HFFc6 (cell line): ENCODE data around the gene JAKMIP3. TPM values are rescaled to one million over a fixed set of nuclear protein-coding genes. Genes with fewer than 3 reads are reported as not detected.

ENCODE experiments used
- DNase-seq: peaks from one replicate; pipeline ENCODE4 v3.0.0-alpha.2; 2018
- H3K27ac Mint-ChIP-seq: 2 replicates; pipeline ENCODE4 v1.8.0; 2020; ENCODE audit warnings: mild to moderate bottlenecking, mixed read lengths
- H3K27me3 Mint-ChIP-seq: 2 replicates; pipeline ENCODE4 v1.8.0; 2021; ENCODE audit warnings: mild to moderate bottlenecking, moderate library complexity, mixed read lengths; ENCODE audit not compliant: insufficient read depth
- H3K36me3 Mint-ChIP-seq: 2 replicates; pipeline ENCODE4 v1.8.0; 2021; ENCODE audit warnings: low read depth, mixed read lengths
- H3K4me1 Mint-ChIP-seq: 2 replicates; pipeline ENCODE4 v1.8.0; 2020; ENCODE audit warnings: low read depth, mixed read lengths
- H3K4me3 Mint-ChIP-seq: 2 replicates; pipeline ENCODE4 v1.8.0; 2020; ENCODE audit warnings: mild to moderate bottlenecking, moderate library complexity, mixed read lengths
- H3K9me3 Mint-ChIP-seq: 2 replicates; pipeline ENCODE4 v1.8.0; 2020; ENCODE audit warnings: mild to moderate bottlenecking, mixed read lengths
- total RNA-seq, 6 experiments: library from RNA; stranded (reverse); fragmentation: NEBNext Ultra II Directional; extraction: Animal tissue kit (Norgen Biotek cat#: 25700); gene quantifications; 2 replicates in 1 of 6; 3 replicates in 5 of 6; pipeline ENCODE4 v1.2.3, GENCODE V29; 2021
- TF ChIP-seq, protein P1 (sequence below): fragments of 200-600 bp; sonication (generic); IDR thresholded peaks from 2 replicates; pipeline ENCODE4 v1.5.0; 2021; ENCODE audit warnings: antibody characterized with exemption, mild to moderate bottlenecking

JAKMIP3 gene
- total RNA-seq, 6 experiments from 2014 or later, result 0.05 to 0.19 (median 0.13) TPM

DNA sequence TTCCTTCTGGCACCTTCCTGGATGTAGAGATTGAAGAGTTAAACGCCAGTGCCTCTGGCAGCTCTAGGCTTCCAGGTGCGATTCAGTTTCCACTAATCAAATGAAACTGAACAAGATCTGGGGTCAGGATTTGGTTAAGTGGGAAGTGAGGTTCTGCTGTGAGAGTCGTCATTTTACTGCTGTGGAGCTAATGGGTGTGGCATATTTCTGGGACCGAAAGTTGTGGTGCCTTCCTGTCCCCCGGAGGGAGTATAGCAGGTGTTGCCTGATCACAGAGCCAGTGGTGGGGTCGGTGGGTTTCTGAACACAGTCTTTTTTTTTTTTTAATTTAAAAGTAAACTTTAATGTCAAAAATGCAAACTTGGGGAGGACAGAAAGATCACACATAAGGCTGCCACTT lies 37.0 kb upstream of the JAKMIP3 start:
- H3K36me3 Mint-ChIP-seq, result no peaks in the 10 kb centered on the region
- H3K27me3 Mint-ChIP-seq, result peaks cover 58% of the 10 kb centered on the region
- H3K9me3 Mint-ChIP-seq, result no peaks in the 10 kb centered on the region
- H3K27ac Mint-ChIP-seq, result no peak overlapping the region
- TF ChIP-seq, protein P1, sequence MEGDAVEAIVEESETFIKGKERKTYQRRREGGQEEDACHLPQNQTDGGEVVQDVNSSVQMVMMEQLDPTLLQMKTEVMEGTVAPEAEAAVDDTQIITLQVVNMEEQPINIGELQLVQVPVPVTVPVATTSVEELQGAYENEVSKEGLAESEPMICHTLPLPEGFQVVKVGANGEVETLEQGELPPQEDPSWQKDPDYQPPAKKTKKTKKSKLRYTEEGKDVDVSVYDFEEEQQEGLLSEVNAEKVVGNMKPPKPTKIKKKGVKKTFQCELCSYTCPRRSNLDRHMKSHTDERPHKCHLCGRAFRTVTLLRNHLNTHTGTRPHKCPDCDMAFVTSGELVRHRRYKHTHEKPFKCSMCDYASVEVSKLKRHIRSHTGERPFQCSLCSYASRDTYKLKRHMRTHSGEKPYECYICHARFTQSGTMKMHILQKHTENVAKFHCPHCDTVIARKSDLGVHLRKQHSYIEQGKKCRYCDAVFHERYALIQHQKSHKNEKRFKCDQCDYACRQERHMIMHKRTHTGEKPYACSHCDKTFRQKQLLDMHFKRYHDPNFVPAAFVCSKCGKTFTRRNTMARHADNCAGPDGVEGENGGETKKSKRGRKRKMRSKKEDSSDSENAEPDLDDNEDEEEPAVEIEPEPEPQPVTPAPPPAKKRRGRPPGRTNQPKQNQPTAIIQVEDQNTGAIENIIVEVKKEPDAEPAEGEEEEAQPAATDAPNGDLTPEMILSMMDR, result no peak
- DNase-seq, result no peak
- peaks cover 11% of the 10 kb centered on the region for H3K4me1 Mint-ChIP-seq
- H3K4me3 Mint-ChIP-seq, result no peak overlapping the region

DNA sequence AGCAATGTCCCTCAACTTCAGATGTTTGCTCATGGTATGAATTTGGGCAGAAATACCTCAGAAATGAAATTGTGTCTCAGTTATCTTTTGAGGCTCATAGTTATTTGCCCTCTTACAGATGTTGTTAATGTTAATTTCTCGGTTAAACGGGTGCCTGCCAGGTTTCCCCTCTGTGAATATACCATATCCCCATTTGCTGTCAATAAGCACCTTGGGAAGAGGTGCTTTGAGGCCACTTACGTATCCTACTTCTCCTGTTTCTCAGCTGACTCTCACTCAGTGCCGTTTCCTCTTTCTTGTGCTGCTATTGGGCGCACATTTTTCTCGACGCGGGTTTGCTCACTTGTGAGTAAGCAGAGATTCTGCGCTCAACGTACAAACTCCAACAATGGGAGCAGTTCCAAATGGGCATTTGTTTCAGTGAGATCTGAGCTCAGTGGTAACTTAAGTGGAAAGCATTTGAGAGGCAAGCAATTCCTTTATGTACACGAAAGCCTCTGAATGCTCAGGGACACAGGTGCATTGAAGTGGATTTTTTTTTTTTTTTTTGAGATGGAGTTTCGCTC lies 34.8 kb upstream of the JAKMIP3 start:
- TF ChIP-seq, protein P1, result no peak
- peaks cover 11% of the 10 kb centered on the region for H3K4me1 Mint-ChIP-seq
- H3K27ac Mint-ChIP-seq, result no peak overlapping the region
- DNase-seq, result no peak
- H3K9me3 Mint-ChIP-seq, result no peaks in the 10 kb centered on the region
- H3K4me3 Mint-ChIP-seq, result no peak overlapping the region
- H3K27me3 Mint-ChIP-seq, result peaks cover 61% of the 10 kb centered on the region
- H3K36me3 Mint-ChIP-seq, result no peaks in the 10 kb centered on the region

DNA sequence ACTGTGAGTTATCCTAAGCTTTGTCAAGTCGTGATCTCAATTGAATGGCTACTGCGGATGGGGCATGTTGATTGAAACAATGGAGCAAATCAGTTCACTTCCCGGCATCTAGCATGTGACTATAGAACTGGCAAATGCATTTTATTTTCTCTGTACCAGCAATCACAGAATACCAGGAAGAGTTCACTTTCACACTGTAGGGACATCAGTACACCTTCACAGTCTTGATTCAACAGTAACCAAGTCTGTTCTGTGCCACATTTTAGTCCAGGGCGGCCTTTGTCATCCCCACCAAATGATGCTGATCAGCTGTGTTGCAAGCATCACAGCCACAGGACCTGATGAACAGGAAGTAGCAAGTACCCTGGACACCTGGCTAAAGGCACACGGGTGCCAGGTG lies 32.1 kb upstream of the JAKMIP3 start:
- Mint-ChIP-seq H3K27me3 (peaks cover 63% of the 10 kb centered on the region), H3K9me3 (no peaks in the 10 kb centered on the region), H3K36me3 (no peaks in the 10 kb centered on the region), H3K27ac (no peak overlapping the region), H3K4me1 (no peaks in the 10 kb centered on the region), H3K4me3 (no peak overlapping the region)
- TF ChIP-seq, protein P1, result no peak
- DNase-seq, result no peak

DNA sequence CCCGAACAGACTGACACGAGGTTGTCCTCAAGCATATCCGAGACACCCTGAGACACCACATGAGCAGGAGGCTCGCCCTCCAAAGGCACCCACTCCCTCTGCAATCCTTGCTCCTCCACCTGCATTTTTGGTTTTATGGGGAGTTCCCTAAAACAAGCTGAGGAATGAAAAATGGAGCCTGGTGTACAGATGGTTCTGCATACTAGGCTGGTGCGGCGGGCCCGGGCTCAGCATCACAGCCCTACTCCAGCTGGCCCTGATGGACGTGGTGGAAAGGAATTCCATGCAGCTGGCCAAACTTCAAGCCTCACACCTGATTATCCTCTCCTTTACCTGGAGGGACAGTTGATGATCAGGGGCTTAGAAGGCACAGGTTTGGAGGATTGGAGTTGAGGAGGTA lies 30.3 kb upstream of the JAKMIP3 start:
- TF ChIP-seq, protein P1, result no peak
- H3K36me3 Mint-ChIP-seq, result no peaks in the 10 kb centered on the region
- H3K27me3 Mint-ChIP-seq, result peaks cover 54% of the 10 kb centered on the region
- no peak overlapping the region for H3K27ac Mint-ChIP-seq
- H3K4me1 Mint-ChIP-seq, result no peaks in the 10 kb centered on the region
- no peak for DNase-seq
- no peak overlapping the region for H3K4me3 Mint-ChIP-seq
- H3K9me3 Mint-ChIP-seq, result no peaks in the 10 kb centered on the region

DNA sequence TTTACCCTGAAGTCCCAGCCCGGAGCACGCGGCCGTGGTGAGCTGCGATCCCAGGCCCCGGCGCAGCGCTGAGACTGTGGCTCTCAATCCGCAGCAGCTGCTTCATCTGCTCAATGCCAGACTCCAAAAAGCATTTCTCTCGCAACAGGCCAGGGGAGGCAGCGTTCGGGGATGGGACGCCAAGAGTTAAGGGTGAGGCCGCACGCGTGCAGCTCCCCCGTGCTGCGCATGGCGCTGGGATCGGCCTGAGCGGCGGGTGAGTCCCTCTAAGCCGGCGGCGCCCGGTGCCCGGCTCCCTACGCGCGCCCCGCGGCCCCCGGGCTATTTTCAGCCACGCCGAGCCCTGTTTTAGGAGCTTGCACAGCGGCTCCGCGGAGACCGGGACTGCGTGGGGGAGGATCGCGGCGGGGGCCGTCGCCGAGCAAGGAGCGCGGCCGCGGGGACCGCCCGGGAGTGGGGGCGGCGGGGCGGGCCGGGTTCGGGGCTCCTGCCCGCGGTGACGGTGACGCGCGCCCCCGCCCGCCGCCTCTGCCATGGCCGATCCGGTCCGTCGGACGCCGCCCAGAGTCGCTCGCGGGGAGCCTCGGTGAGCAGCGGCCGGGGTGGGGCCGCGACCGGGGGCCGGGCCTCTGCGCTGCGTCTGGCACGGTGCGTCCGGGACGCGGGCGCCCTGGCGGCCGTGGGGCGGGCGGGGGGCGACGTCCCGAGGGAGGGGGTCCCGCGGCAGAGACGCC lies 29.4 kb upstream of the JAKMIP3 start:
- TF ChIP-seq, protein P1, result no peak
- no peak overlapping the region for H3K4me3 Mint-ChIP-seq
- no peaks in the 10 kb centered on the region for H3K9me3 Mint-ChIP-seq
- DNase-seq, result no peak
- peaks cover 54% of the 10 kb centered on the region for H3K27me3 Mint-ChIP-seq
- H3K4me1 Mint-ChIP-seq, result no peaks in the 10 kb centered on the region
- no peak overlapping the region for H3K27ac Mint-ChIP-seq
- H3K36me3 Mint-ChIP-seq, result no peaks in the 10 kb centered on the region
